Measurements from ENCODE around the gene CCDC73.
A peak's percentile ranks its signal among the peaks of the same experiment; 100 is the strongest.

CCDC73 gene

GRCh38 chr11:32705309-32706033 is 89.0 kb downstream of the CCDC73 start:
- Mint-ChIP-seq H3K27me3 (peaks cover 28% of the 10 kb centered on the region), H3K4me1 (ENCODE audit: low read depth) (peaks cover 24% of the 10 kb centered on the region), H3K36me3 (ENCODE audit: low read depth) (no peaks in the 10 kb centered on the region), H3K27ac (no peak overlapping the region), H3K9me3 (no peaks in the 10 kb centered on the region), H3K4me3 (no peak overlapping the region)

- H3K9me3 Mint-ChIP-seq = no peaks in the 10 kb centered on the region
- H3K4me3 Mint-ChIP-seq = no peak overlapping the region
- no peaks in the 10 kb centered on the region for H3K36me3 Mint-ChIP-seq (ENCODE audit: low read depth)
- peaks cover 23% of the 10 kb centered on the region for H3K27me3 Mint-ChIP-seq
- no peak overlapping the region for H3K27ac Mint-ChIP-seq
- H3K4me1 Mint-ChIP-seq (ENCODE audit: low read depth) = peaks cover 24% of the 10 kb centered on the region
Measured at GRCh38 chr11:32704775-32705174, 89.7 kb downstream of the CCDC73 start.

GRCh38 chr11:32704261-32704660 is 90.2 kb downstream of the CCDC73 start:
- Mint-ChIP-seq H3K4me3 (no peak overlapping the region), H3K36me3 (ENCODE audit: low read depth) (no peaks in the 10 kb centered on the region), H3K4me1 (ENCODE audit: low read depth) (peaks cover 24% of the 10 kb centered on the region), H3K27me3 (peaks cover 18% of the 10 kb centered on the region), H3K27ac (no peak overlapping the region), H3K9me3 (no peaks in the 10 kb centered on the region)

GRCh38 chr11:32701616-32702015 is 92.8 kb downstream of the CCDC73 start:
- Mint-ChIP-seq H3K4me3 (no peak overlapping the region), H3K27ac (no peak overlapping the region), H3K4me1 (ENCODE audit: low read depth) (peaks cover 10% of the 10 kb centered on the region), H3K36me3 (ENCODE audit: low read depth) (no peaks in the 10 kb centered on the region), H3K27me3 (peaks cover 9% of the 10 kb centered on the region), H3K9me3 (no peaks in the 10 kb centered on the region)

- peaks cover 4% of the 10 kb centered on the region for H3K4me1 Mint-ChIP-seq (ENCODE audit: low read depth)
- peaks cover 12% of the 10 kb centered on the region for H3K27me3 Mint-ChIP-seq
- no peak overlapping the region for H3K27ac Mint-ChIP-seq
- no peak overlapping the region for H3K4me3 Mint-ChIP-seq
- no peaks in the 10 kb centered on the region for H3K36me3 Mint-ChIP-seq (ENCODE audit: low read depth)
- no peaks in the 10 kb centered on the region for H3K9me3 Mint-ChIP-seq
Measured at GRCh38 chr11:32698579-32698978, 95.9 kb downstream of the CCDC73 start.

- H3K27me3 Mint-ChIP-seq = peaks cover 19% of the 10 kb centered on the region
- no peak overlapping the region for H3K4me3 Mint-ChIP-seq
- H3K27ac Mint-ChIP-seq = no peak overlapping the region
- no peaks in the 10 kb centered on the region for H3K9me3 Mint-ChIP-seq
- H3K4me1 Mint-ChIP-seq (ENCODE audit: low read depth) = no peaks in the 10 kb centered on the region
- no peaks in the 10 kb centered on the region for H3K36me3 Mint-ChIP-seq (ENCODE audit: low read depth)
Measured at GRCh38 chr11:32671051-32671450, 123.4 kb downstream of the CCDC73 start.

- Mint-ChIP-seq H3K36me3 (ENCODE audit: low read depth) (no peaks in the 10 kb centered on the region), H3K9me3 (peaks cover 6% of the 10 kb centered on the region), H3K27me3 (peaks cover 19% of the 10 kb centered on the region), H3K27ac (no peak overlapping the region), H3K4me3 (no peak overlapping the region), H3K4me1 (ENCODE audit: low read depth) (peaks cover 29% of the 10 kb centered on the region)
Measured at GRCh38 chr11:32659672-32660071, 134.8 kb downstream of the CCDC73 start.

- peak overlapping the region; percentile 29 for H3K4me3 Mint-ChIP-seq
- H3K4me1 Mint-ChIP-seq (ENCODE audit: low read depth) = peaks cover 29% of the 10 kb centered on the region
- H3K9me3 Mint-ChIP-seq = no peaks in the 10 kb centered on the region
- H3K36me3 Mint-ChIP-seq (ENCODE audit: low read depth) = no peaks in the 10 kb centered on the region
- peaks cover 17% of the 10 kb centered on the region for H3K27me3 Mint-ChIP-seq
- peak overlapping the region; percentile 81 for H3K27ac Mint-ChIP-seq
Measured at GRCh38 chr11:32658639-32659406, 135.6 kb downstream of the CCDC73 start.

GRCh38 chr11:32643526-32643925 is 150.9 kb downstream of the CCDC73 start:
- H3K4me1 Mint-ChIP-seq (ENCODE audit: low read depth) = no peaks in the 10 kb centered on the region
- H3K27me3 Mint-ChIP-seq = peaks cover 15% of the 10 kb centered on the region
- H3K36me3 Mint-ChIP-seq (ENCODE audit: low read depth) = no peaks in the 10 kb centered on the region
- no peak overlapping the region for H3K4me3 Mint-ChIP-seq
- no peaks in the 10 kb centered on the region for H3K9me3 Mint-ChIP-seq
- H3K27ac Mint-ChIP-seq = no peak overlapping the region

- Mint-ChIP-seq H3K36me3 (ENCODE audit: low read depth) (no peaks in the 10 kb centered on the region), H3K4me3 (no peak overlapping the region), H3K4me1 (ENCODE audit: low read depth) (no peaks in the 10 kb centered on the region), H3K27me3 (peaks cover 17% of the 10 kb centered on the region), H3K27ac (no peak overlapping the region), H3K9me3 (no peaks in the 10 kb centered on the region)
Measured at GRCh38 chr11:32641361-32641760, 153.1 kb downstream of the CCDC73 start.

- no peaks in the 10 kb centered on the region for H3K9me3 Mint-ChIP-seq
- no peaks in the 10 kb centered on the region for H3K4me1 Mint-ChIP-seq (ENCODE audit: low read depth)
- H3K27ac Mint-ChIP-seq = no peak overlapping the region
- H3K36me3 Mint-ChIP-seq (ENCODE audit: low read depth) = no peaks in the 10 kb centered on the region
- H3K27me3 Mint-ChIP-seq = peaks cover 33% of the 10 kb centered on the region
- no peak overlapping the region for H3K4me3 Mint-ChIP-seq
Measured at GRCh38 chr11:32635819-32636218, 158.6 kb downstream of the CCDC73 start.

- Mint-ChIP-seq H3K4me3 (no peak overlapping the region), H3K36me3 (ENCODE audit: low read depth) (no peaks in the 10 kb centered on the region), H3K4me1 (ENCODE audit: low read depth) (no peaks in the 10 kb centered on the region), H3K27ac (no peak overlapping the region), H3K27me3 (peaks cover 47% of the 10 kb centered on the region), H3K9me3 (peaks cover 3% of the 10 kb centered on the region)
Measured at GRCh38 chr11:32630844-32631243, 163.6 kb downstream of the CCDC73 start.

- Mint-ChIP-seq H3K27ac (no peak overlapping the region), H3K4me3 (no peak overlapping the region), H3K4me1 (ENCODE audit: low read depth) (no peaks in the 10 kb centered on the region), H3K36me3 (ENCODE audit: low read depth) (no peaks in the 10 kb centered on the region), H3K27me3 (peaks cover 15% of the 10 kb centered on the region), H3K9me3 (no peaks in the 10 kb centered on the region)
Measured at GRCh38 chr11:32616903-32617302, 177.6 kb downstream of the CCDC73 start.

GRCh38 chr11:32615422-32615821 is 179.0 kb downstream of the CCDC73 start:
- Mint-ChIP-seq H3K27ac (no peak overlapping the region), H3K27me3 (peaks cover 10% of the 10 kb centered on the region), H3K4me3 (no peak overlapping the region), H3K4me1 (ENCODE audit: low read depth) (no peaks in the 10 kb centered on the region), H3K36me3 (ENCODE audit: low read depth) (no peaks in the 10 kb centered on the region), H3K9me3 (no peaks in the 10 kb centered on the region)

GRCh38 chr11:32613500-32614151 is 180.8 kb downstream of the CCDC73 start:
- Mint-ChIP-seq H3K27ac (no peak overlapping the region), H3K4me3 (no peak overlapping the region), H3K9me3 (no peaks in the 10 kb centered on the region), H3K4me1 (ENCODE audit: low read depth) (no peaks in the 10 kb centered on the region), H3K36me3 (ENCODE audit: low read depth) (peaks cover 9% of the 10 kb centered on the region), H3K27me3 (no peaks in the 10 kb centered on the region)
